ENCODE results near the gene WDR70. TPM values are rescaled to one million over a fixed set of nuclear protein-coding genes. Genes with fewer than 3 reads are reported as not detected.

Gene WDR70
- total and polyA plus RNA-seq, 12 donors, result 9.2 to 26.0 (median 18.4) TPM

GRCh38 chr5:37657046-37657445 is 277.9 kb downstream of the WDR70 start:
- H3K36me3 ChIP-seq, result no peaks in the 10 kb centered on the region
- TF ChIP-seq, protein P1, sequence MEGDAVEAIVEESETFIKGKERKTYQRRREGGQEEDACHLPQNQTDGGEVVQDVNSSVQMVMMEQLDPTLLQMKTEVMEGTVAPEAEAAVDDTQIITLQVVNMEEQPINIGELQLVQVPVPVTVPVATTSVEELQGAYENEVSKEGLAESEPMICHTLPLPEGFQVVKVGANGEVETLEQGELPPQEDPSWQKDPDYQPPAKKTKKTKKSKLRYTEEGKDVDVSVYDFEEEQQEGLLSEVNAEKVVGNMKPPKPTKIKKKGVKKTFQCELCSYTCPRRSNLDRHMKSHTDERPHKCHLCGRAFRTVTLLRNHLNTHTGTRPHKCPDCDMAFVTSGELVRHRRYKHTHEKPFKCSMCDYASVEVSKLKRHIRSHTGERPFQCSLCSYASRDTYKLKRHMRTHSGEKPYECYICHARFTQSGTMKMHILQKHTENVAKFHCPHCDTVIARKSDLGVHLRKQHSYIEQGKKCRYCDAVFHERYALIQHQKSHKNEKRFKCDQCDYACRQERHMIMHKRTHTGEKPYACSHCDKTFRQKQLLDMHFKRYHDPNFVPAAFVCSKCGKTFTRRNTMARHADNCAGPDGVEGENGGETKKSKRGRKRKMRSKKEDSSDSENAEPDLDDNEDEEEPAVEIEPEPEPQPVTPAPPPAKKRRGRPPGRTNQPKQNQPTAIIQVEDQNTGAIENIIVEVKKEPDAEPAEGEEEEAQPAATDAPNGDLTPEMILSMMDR (IDR thresholded peaks at IDR 0.05), result no peak
- H3K4me1 ChIP-seq, result peaks cover 0 to 7% (median 0%) of the 10 kb centered on the region in 9 donors
- H3K27me3 ChIP-seq, result no peaks in the 10 kb centered on the region
- 88 to 98% methylated on average over 4 of the region's 4 CpGs for whole genome bisulfite sequencing, 2 donors
- ATAC-seq, result no peak
- H3K9me3 ChIP-seq, result peaks cover 0 to 26% (median 6%) of the 10 kb centered on the region in 11 donors
- intact Hi-C loops (cut with DNase I), result no loop called here
- H3K4me3 ChIP-seq, result no peak overlapping the region
- DNase-seq, result no peak
- H3K27ac ChIP-seq, result no peak overlapping the region

DNA sequence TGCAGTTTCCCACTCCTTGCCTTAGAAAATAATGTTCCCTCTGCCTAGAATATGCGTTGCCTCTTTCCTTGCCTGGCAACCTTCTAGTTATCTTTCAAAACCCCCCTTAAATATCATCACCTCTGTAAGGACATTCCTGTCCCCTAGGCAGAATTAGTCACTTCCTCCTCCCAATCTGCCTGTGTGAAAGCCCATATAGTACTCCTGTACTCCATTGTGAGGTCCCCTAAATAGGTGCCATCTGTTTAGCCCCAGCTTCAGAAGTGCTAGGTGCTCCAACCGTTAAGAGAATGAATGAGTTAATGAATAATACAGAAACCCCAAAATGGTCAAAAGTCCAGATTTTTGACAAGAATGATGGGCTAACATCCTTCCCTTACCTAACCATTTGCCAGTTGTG is 279.3 kb downstream of the WDR70 start:
- intact Hi-C loops (cut with DNase I), result no loop called here
- ATAC-seq (no peak), DNase-seq (no peak)
- Histone ChIP-seq H3K4me3 (no peak overlapping the region), H3K27ac (no peak overlapping the region), H3K36me3 (no peaks in the 10 kb centered on the region), H3K4me1 (peaks cover 0 to 11% (median 0%) of the 10 kb centered on the region in 9 donors), H3K9me3 (peaks cover 0 to 18% (median 6%) of the 10 kb centered on the region in 11 donors), H3K27me3 (no peaks in the 10 kb centered on the region)
- TF ChIP-seq, protein P1 (IDR thresholded peaks at IDR 0.05), result no peak
- WGBS, 2 donors, result 65 to 67% methylated on average over 2 of the region's 2 CpGs

- no peak overlapping the region for H3K27ac ChIP-seq
- intact Hi-C loops (cut with DNase I), result no loop called here
- TF ChIP-seq, protein P1 (IDR thresholded peaks at IDR 0.05), result no peak
Measured at GRCh38 chr5:37660319-37660718, 281.2 kb downstream of the WDR70 start.

DNA sequence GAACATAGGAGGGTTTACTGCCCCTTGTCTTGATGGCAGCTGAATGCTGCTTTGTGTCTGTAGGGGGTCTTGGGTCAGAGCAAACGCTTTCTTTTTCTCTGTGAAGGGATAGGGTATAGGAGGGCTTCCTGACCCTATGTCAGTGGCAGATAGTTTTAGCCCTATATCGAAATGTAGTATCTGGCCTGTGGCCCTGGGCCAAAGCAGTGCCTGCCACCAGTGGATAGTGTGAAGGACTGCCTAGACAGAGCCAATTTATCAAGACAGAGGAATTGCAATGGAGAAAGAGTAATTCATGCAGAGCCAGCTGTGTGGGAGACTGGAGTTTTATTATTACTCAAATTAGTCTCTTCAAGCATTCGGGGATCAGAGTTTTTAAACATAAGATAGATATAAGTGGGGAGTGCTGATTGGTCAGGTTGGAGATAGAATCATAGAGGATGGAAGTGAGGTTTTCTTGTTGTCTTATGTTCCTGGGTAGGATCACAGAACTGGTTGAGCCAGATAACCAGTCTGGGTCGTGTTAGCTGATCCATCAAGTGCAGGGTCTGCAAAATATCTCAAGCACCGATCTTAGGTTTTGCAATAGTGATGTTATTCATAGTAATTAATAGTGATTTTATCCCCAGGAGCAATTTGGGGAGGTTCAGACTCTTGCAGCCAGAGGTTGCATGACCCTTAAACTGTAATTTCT is 282.3 kb downstream of the WDR70 start:
- peaks cover 0 to 27% (median 3%) of the 10 kb centered on the region in 9 donors for H3K4me1 ChIP-seq
- DNase-seq (no peak), ATAC-seq (no peak)
- H3K27me3 ChIP-seq, result no peaks in the 10 kb centered on the region
- TF ChIP-seq, protein P1 (IDR thresholded peaks at IDR 0.05), result no peak
- no peaks in the 10 kb centered on the region for H3K36me3 ChIP-seq
- no peak overlapping the region for H3K27ac ChIP-seq
- WGBS, 2 donors, result 55 to 66% methylated on average over 5 of the region's 5 CpGs
- H3K4me3 ChIP-seq, result no peak overlapping the region
- intact Hi-C loops (cut with DNase I), result no loop called here
- no peaks in the 10 kb centered on the region for H3K9me3 ChIP-seq

More at GRCh38 chr5:37660319-37660718, 281.2 kb downstream of the WDR70 start:
- Histone ChIP-seq H3K36me3 (no peaks in the 10 kb centered on the region), H3K9me3 (no peaks in the 10 kb centered on the region), H3K4me1 (peaks cover 0 to 16% (median 0%) of the 10 kb centered on the region in 9 donors), H3K27me3 (no peaks in the 10 kb centered on the region), H3K4me3 (no peak overlapping the region)
- no peak for ATAC-seq
- DNase-seq, result no peak
